Brain microvascular endothelial cell (primary cell): ENCODE data around the gene CCDC43.
"Not testable (repeated sequence)": the region's sequence is repeated elsewhere in the genome, so short reads cannot be mapped to it uniquely, and the experiment has no call there.

ENCODE experiments used
- DNase-seq: peaks from one replicate; pipeline ENCODE4 v3.0.0-alpha.2; 2020
- H3K27ac ChIP-seq: fragments of 250-450 bp; sonication (Bioruptor Pico); 2 replicates; pipeline ENCODE4 v1.5.1; 2020; ENCODE audit warnings: mild to moderate bottlenecking, moderate library complexity
- H3K27me3 ChIP-seq: fragments of 250-450 bp; sonication (Bioruptor Pico); replicated peaks from 2 replicates; pipeline ENCODE4 v1.5.1; 2020; ENCODE audit warnings: mild to moderate bottlenecking
- H3K36me3 ChIP-seq: fragments of 250-450 bp; sonication (Bioruptor Pico); replicated peaks from 2 replicates; pipeline ENCODE4 v1.5.1; 2020; ENCODE audit warnings: mild to moderate bottlenecking
- H3K4me3 ChIP-seq: 2 replicates; pipeline ENCODE4 v1.5.1; 2011; ENCODE audit warnings: low read depth, mild to moderate bottlenecking, control low read depth, low read length, moderate library complexity
- in situ Hi-C: cut with HindIII; loops from 2 replicates; pipeline ENCODE4 v1.10.0; 2017; ENCODE audit warnings: low sequenced_read_pairs, low pct_ligation_motif_present
- TF ChIP-seq, protein P1 (sequence below): IDR thresholded peaks from 2 replicates; pipeline ENCODE4 v1.5.1; 2011; ENCODE audit warnings: low read depth, mild to moderate bottlenecking, moderate library complexity, low read length, control low read depth, inconsistent platforms; ENCODE audit errors: missing control alignments

The CCDC43 gene, protein sequence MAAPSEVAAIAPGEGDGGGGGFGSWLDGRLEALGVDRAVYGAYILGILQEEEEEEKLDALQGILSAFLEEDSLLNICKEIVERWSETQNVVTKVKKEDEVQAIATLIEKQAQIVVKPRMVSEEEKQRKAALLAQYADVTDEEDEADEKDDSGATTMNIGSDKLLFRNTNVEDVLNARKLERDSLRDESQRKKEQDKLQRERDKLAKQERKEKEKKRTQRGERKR

DNA sequence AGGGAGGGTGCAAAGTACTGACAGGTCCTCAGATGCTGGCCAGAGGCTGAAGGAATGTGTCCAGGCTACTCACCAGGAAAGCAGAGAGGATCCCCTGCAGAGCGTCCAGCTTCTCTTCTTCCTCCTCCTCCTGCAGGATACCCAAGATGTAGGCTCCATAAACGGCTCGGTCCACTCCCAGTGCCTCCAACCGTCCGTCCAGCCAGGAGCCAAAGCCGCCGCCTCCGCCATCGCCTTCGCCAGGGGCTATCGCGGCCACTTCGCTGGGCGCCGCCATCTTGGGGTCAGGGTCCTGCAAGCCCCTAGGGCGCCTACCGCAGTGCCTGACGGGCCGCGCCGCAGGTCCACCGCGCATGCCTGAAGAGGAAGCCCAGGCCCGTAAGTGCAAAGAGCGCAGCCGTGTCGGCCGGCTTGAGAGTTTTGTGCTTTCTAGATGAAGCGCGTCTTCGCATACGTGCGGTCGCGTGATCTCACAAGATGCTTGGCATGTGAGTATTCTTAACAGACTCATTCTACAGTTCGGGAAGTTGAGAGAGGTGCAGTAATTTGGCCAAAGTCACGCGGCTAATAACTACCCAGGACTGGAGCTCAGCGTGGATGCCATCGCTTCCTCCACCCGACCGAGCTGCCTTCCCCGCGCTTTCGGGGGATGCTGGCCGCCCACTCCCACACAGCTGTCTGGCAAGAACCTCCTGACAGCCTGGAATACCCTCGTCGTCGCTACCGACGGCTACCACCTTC lies at the start of gene CCDC43:
TSS of gene CCDC43 (minus strand) at position 300 of the 741 bp plus-strand sequence. CDS start at position 277, 23 bp downstream.
- no peaks in the 10 kb centered on the region for H3K27me3 ChIP-seq
- H3K4me3 ChIP-seq = peak within 1 kb of the TSS; percentile 97
- peak; percentile 91 for DNase-seq
- in situ Hi-C loops = no loop called here
- TF ChIP-seq, protein P1, sequence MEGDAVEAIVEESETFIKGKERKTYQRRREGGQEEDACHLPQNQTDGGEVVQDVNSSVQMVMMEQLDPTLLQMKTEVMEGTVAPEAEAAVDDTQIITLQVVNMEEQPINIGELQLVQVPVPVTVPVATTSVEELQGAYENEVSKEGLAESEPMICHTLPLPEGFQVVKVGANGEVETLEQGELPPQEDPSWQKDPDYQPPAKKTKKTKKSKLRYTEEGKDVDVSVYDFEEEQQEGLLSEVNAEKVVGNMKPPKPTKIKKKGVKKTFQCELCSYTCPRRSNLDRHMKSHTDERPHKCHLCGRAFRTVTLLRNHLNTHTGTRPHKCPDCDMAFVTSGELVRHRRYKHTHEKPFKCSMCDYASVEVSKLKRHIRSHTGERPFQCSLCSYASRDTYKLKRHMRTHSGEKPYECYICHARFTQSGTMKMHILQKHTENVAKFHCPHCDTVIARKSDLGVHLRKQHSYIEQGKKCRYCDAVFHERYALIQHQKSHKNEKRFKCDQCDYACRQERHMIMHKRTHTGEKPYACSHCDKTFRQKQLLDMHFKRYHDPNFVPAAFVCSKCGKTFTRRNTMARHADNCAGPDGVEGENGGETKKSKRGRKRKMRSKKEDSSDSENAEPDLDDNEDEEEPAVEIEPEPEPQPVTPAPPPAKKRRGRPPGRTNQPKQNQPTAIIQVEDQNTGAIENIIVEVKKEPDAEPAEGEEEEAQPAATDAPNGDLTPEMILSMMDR = no peak
- H3K27ac ChIP-seq = peak within 1 kb of the TSS; percentile 80
- no peaks in the 10 kb centered on the region for H3K36me3 ChIP-seq

DNA sequence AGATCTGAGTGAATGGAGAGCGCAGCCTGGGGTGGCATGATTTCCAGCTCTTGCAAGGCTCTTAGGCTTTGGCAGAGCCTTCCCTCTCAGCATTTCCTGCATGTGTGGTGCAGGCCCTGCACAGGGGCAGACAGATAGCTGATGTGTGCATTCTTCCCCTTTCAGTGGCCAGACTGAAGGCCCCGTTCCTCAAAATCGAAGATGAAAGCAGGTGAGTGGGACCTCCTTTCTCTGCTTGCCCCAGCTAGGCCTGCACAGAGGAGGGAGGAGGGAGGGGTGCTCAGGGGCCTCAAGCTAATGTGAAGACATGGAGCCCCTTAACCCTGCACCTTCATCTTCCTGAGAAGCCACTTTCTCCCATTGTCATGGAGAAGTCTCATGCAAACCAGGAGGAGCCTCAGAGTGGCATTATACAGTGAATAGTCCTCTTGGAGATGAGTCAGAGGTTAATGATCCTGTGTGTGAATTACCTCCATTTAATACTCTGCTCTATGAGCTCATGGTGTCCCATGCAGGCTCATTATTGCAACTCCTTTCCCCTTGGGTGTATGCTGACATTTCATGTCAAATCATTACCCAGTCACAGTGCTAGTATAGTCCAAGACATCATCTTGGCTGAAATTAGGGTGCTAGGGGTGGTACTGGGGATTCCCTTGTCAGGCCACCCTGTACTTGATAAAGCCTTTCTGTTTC lies 48.8 kb upstream of the CCDC43 start:
- H3K27ac ChIP-seq = no peak overlapping the region
- in situ Hi-C loops = no loop called here
- DNase-seq = no peak
- no peaks in the 10 kb centered on the region for H3K27me3 ChIP-seq
- TF ChIP-seq, protein P1 = no peak
- H3K36me3 ChIP-seq = no peaks in the 10 kb centered on the region
- no peak overlapping the region for H3K4me3 ChIP-seq

DNA sequence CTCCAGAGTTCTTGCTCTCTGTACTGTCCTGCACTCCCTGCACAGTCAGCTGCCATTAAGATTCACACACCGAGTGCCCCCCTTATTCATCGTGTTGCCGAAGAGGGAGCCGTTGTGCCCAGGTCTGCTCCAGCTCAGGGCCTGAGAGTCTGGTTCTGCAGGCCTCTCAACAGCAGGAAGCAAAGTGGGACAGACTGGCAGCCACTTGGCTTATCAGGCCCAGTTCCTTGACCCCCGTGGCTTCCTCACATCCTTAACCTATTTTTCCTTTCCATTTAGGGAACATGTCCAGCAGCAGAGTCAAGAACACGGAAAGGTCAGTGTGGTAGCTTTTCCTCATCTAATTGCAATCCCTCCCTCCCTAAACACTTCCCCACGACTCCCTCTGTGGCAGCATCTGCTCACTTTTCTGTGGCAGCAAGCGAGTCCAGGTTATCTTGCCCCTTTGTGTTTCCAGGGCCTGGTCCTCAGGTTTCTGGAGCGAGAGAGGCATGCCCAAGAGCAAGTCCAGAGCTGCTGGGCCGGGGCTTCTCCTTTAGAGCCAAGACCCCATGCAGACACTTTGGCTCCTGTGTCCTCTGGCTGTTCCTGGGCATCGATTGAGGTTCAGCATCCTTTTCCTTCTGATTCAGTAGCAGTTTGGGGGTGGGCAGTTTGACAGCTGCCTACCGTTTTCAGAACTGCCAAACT lies 47.1 kb upstream of the CCDC43 start:
- H3K36me3 ChIP-seq = no peaks in the 10 kb centered on the region

DNA sequence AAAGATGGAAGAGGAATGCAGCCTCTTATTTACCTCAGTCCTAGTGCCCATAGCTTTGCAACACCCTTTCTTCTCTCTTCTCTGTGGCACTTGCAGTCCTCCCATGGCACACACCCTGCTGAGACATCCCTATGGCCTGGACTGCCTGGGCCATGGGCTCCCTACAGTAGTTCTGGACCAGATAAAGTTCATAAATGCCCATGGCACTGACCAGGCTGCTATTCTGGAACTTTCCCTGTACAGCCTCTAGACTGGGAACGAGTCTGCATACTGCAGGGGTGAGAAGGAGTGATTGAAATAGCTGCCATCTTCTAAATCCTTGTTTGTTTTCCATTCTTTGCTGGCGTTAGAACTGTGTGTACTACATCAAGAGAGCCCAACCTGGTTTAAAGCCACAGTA lies 44.7 kb upstream of the CCDC43 start:
- peaks cover 3% of the 10 kb centered on the region for H3K36me3 ChIP-seq
- H3K27ac ChIP-seq = no peak overlapping the region
- H3K4me3 ChIP-seq = no peak overlapping the region
- DNase-seq = no peak
- in situ Hi-C loops = no loop called here
- no peaks in the 10 kb centered on the region for H3K27me3 ChIP-seq
- TF ChIP-seq, protein P1 = no peak

More for the DNA sequence above, 47.1 kb upstream of the CCDC43 start:
- TF ChIP-seq, protein P1 = no peak
- DNase-seq = no peak
- Histone ChIP-seq H3K4me3 (no peak overlapping the region), H3K27me3 (no peaks in the 10 kb centered on the region), H3K27ac (no peak overlapping the region)
- in situ Hi-C loops = no loop called here

DNA sequence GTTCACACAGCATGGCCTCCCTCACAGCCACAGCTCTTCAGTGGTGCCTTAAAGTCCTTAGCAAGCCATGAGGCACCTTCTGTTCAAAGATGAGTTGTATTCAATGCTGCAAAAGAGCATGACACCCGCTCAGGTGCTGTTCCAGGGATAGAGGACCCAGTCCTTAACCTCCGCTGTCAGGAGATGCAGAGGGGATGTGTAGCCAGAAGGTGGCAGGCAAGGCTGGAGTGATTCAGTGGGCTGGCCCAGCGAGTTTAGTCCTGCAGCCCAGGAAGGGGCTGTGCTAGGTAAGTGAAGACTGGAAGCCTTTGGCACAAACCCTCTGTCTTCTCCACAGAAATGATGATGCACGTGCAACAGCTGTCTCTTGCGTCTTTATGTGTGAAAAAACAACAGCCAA lies 44.2 kb upstream of the CCDC43 start:
- DNase-seq = peak; percentile 20
- TF ChIP-seq, protein P1 = peak; percentile 63
- Histone ChIP-seq H3K4me3 (no peak overlapping the region), H3K36me3 (peaks cover 3% of the 10 kb centered on the region), H3K27ac (no peak overlapping the region), H3K27me3 (no peaks in the 10 kb centered on the region)
- in situ Hi-C loops = no loop called here

DNA sequence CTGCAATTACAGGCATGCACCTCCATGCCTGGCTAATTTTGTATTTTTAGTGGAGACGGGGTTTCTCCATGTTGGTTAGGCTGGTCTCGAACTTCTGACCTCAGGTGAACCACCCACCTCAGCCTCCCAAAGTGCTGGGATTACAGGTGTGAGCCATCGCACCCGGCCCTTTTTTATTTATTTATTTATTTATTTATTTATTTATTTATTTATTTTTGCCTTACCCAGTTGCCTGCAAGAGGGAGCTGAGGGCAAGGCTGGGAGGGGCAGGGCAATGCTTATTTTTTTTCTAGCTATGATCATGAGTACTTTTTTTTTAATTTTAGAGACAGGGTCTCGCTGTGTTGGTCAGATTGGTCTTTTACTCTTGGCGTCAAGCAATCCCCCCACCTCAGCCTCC lies 36.5 kb upstream of the CCDC43 start:
- H3K27ac ChIP-seq, H3K27me3 ChIP-seq, DNase-seq, H3K4me3 ChIP-seq, in situ Hi-C loops, H3K36me3 ChIP-seq: not testable (repeated sequence)
